ENCODE results near the gene FBXW12. TPM values are rescaled to one million over a fixed set of nuclear protein-coding genes. Genes with fewer than 3 reads are reported as not detected.

The FBXW12 gene
- total RNA-seq, 1 donor from 2014 or later: 2.5 TPM

- no peak for DNase-seq
Measured at GRCh38 chr3:48423241-48423882, 51.3 kb downstream of the FBXW12 start.

GRCh38 chr3:48423883-48424695, 52.1 kb downstream of the FBXW12 start:
- no peak for DNase-seq

- DNase-seq: no peak
Measured at GRCh38 chr3:48425281-48425812, 53.3 kb downstream of the FBXW12 start.

GRCh38 chr3:48426401-48426909, 54.4 kb downstream of the FBXW12 start:
- DNase-seq: peak; percentile 85

- no peak for DNase-seq
Measured at GRCh38 chr3:48426944-48427629, 55.1 kb downstream of the FBXW12 start.

- DNase-seq: no peak
Measured at GRCh38 chr3:48427630-48427962, 55.6 kb downstream of the FBXW12 start.

- no peak for DNase-seq
Measured at GRCh38 chr3:48428088-48428571, 56.1 kb downstream of the FBXW12 start.

GRCh38 chr3:48428572-48429316, 56.7 kb downstream of the FBXW12 start:
- no peak for DNase-seq

- DNase-seq: peak; percentile 44
Measured at GRCh38 chr3:48429317-48429959, 57.4 kb downstream of the FBXW12 start.

GRCh38 chr3:48429960-48430707, 58.1 kb downstream of the FBXW12 start, which contains the start of gene PLXNB1:
Gene PLXNB1 (minus strand): TSS chr3:48430086. CDS start chr3:48424611, 5,475 bp downstream.
- no peak for DNase-seq

GRCh38 chr3:48430708-48431101, 58.7 kb downstream of the FBXW12 start:
- no peak for DNase-seq

- DNase-seq: no peak
Measured at GRCh38 chr3:48431224-48432029, 59.4 kb downstream of the FBXW12 start.

GRCh38 chr3:48432411-48433371, 60.7 kb downstream of the FBXW12 start:
- no peak for DNase-seq

- no peak for DNase-seq
Measured at GRCh38 chr3:48433472-48434118, 61.6 kb downstream of the FBXW12 start.

GRCh38 chr3:48434591-48435222, 62.7 kb downstream of the FBXW12 start:
- no peak for DNase-seq

GRCh38 chr3:48435223-48435595, 63.2 kb downstream of the FBXW12 start:
- no peak for DNase-seq

- peak; percentile 79 for DNase-seq
Measured at GRCh38 chr3:48435774-48436476, 63.9 kb downstream of the FBXW12 start.
